Measurements from ENCODE around the gene PUSL1.

The PUSL1 gene

DNA sequence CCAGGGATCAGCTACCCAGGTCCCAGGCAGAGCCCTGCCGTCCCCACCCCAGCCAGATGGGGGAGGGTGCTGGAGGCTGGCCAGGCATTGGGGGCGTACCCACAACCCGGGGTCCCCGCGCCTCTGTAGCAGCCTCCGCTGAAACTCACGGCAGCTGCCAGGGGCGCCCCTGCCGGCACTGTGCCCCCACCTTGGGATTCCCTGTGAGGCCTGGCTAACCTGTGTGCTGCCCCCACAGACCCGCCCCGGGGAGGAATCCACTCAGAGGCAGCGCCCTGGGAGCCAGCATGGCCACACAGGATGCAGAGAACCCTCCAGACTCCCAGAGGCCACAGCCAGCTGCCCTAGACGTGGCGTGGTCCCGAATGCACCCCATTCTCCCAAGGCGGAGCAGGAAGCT lies 37.0 kb downstream of the PUSL1 start:
- no peak overlapping the region for H3K18ac ChIP-seq (ENCODE audit: low read length)
- no peak overlapping the region for H2BK15ac ChIP-seq (ENCODE audit: low read length)
- H2AFZ ChIP-seq (ENCODE audit: low read length): no peak overlapping the region
- H4K8ac ChIP-seq (ENCODE audit: low read depth, low read length): no peak overlapping the region
- peaks cover 13 to 15% of the 10 kb centered on the region in 2 donors for H3K4me1 ChIP-seq (ENCODE audit: control insufficient read depth in 2 of 2, insufficient read depth in 1 of 2, low read depth in 1 of 2, low read length in 2 of 2)
- no peak overlapping the region for H2BK5ac ChIP-seq (ENCODE audit: low read length)
- no peak overlapping the region for H2BK120ac ChIP-seq (ENCODE audit: low read depth, low read length)
- DNase-seq (ENCODE audit: low spot score): no peak
- H3K36me3 ChIP-seq (replicated peaks in 1 of 2; ENCODE audit: control insufficient read depth in 2 of 2, insufficient read depth in 2 of 2, low read length in 2 of 2): peaks cover 11 to 17% of the 10 kb centered on the region in 2 donors
- no peak overlapping the region for H3K4ac ChIP-seq (ENCODE audit: low read length)
- H3K27ac ChIP-seq (replicated peaks; ENCODE audit: low read length): no peak overlapping the region
- H2BK12ac ChIP-seq (ENCODE audit: low read length): no peak overlapping the region
- no peak overlapping the region for H3K14ac ChIP-seq (ENCODE audit: low read length)
- H4K91ac ChIP-seq (ENCODE audit: low read depth, low read length, poor library complexity): no peak overlapping the region
- peaks cover 37% of the 10 kb centered on the region for H3K79me1 ChIP-seq (ENCODE audit: low read depth, low read length)
- peak overlapping the region; percentile 5 for H2AK5ac ChIP-seq (ENCODE audit: low read depth, low read length)
- H3K27me3 ChIP-seq (ENCODE audit: control insufficient read depth in 3 of 3, insufficient read depth in 3 of 3, low read depth in 1 of 3, low read length in 3 of 3): no peaks in the 10 kb centered on the region
- H3K9ac ChIP-seq (ENCODE audit: low read depth, low read length, poor library complexity): no peak overlapping the region
- H3K9me3 ChIP-seq (replicated peaks in 1 of 2; ENCODE audit: control insufficient read depth in 2 of 2, insufficient read depth in 1 of 2, low read depth in 1 of 2, low read length in 2 of 2): peaks cover 0 to 9% of the 10 kb centered on the region in 2 donors
- peak overlapping the region; percentile 73 for H3K23ac ChIP-seq (ENCODE audit: low read depth, low read length, poor library complexity)
- no peak overlapping the region for H3K4me3 ChIP-seq (ENCODE audit: low read length in 2 of 2)
- H3K4me2 ChIP-seq (ENCODE audit: insufficient read depth, low read length, poor library complexity, severe bottlenecking): no peak overlapping the region
- no CpG with 5 or more reads among the region's 16 CpGs for WGBS, 2 donors (ENCODE audit: extremely low coverage in 2 of 2, insufficient read length in 2 of 2, insufficient replicate concordance in 1 of 2)

DNA sequence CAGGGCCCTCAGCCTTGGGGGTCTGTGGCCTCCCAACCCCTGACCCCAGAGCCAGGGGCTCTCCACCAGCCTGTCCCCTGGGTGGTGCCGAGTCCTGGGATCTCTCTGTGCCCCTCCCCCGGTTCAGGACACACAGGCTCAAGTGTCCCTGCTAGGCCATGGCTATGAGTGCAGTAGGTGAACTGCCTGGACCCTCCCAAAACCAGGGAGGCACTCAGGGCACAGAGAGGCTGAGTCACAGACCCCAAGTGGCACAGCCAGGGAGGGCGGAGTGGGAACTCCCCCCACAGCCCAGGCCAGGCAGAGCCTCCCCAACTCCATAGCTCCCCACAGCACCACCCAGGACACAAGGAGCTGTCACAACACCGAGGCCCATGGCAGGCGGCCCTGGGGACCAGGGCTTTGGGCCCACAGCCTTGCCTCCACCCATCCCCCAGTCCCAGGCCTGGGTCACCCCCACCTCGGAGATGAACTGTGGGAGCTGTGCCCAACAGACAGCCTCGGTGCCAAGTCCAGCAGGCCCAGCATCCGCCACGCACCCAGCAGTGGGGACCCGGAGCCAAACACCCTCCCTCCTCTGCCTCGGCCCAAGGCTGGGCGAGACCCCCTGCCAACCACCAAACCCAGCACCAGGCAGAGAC lies 37.6 kb downstream of the PUSL1 start:
- Histone ChIP-seq H2BK5ac (ENCODE audit: low read length) (no peak overlapping the region), H3K4ac (ENCODE audit: low read length) (no peak overlapping the region), H3K4me2 (ENCODE audit: insufficient read depth, low read length, poor library complexity, severe bottlenecking) (no peak overlapping the region), H3K79me1 (ENCODE audit: low read depth, low read length) (peaks cover 37% of the 10 kb centered on the region), H3K9ac (ENCODE audit: low read depth, low read length, poor library complexity) (peak overlapping the region; percentile 4), H2BK12ac (ENCODE audit: low read length) (peak overlapping the region; percentile 41), H2BK15ac (ENCODE audit: low read length) (no peak overlapping the region), H3K23ac (ENCODE audit: low read depth, low read length, poor library complexity) (peak overlapping the region; percentile 73), H3K27ac (replicated peaks; ENCODE audit: low read length) (no peak overlapping the region), H3K36me3 (replicated peaks in 1 of 2; ENCODE audit: control insufficient read depth in 2 of 2, insufficient read depth in 2 of 2, low read length in 2 of 2) (peaks cover 6 to 11% of the 10 kb centered on the region in 2 donors), H2BK120ac (ENCODE audit: low read depth, low read length) (no peak overlapping the region), H3K14ac (ENCODE audit: low read length) (no peak overlapping the region), H4K91ac (ENCODE audit: low read depth, low read length, poor library complexity) (no peak overlapping the region), H3K27me3 (ENCODE audit: control insufficient read depth in 3 of 3, insufficient read depth in 3 of 3, low read depth in 1 of 3, low read length in 3 of 3) (no peaks in the 10 kb centered on the region), H3K18ac (ENCODE audit: low read length) (no peak overlapping the region), H2AK5ac (ENCODE audit: low read depth, low read length) (peak overlapping the region; percentile 5), H2AFZ (ENCODE audit: low read length) (no peak overlapping the region), H4K8ac (ENCODE audit: low read depth, low read length) (no peak overlapping the region), H3K4me1 (ENCODE audit: control insufficient read depth in 2 of 2, insufficient read depth in 1 of 2, low read depth in 1 of 2, low read length in 2 of 2) (peaks cover 12 to 13% of the 10 kb centered on the region in 2 donors), H3K9me3 (replicated peaks in 1 of 2; ENCODE audit: control insufficient read depth in 2 of 2, insufficient read depth in 1 of 2, low read depth in 1 of 2, low read length in 2 of 2) (peaks cover 0 to 5% of the 10 kb centered on the region in 2 donors), H3K4me3 (ENCODE audit: low read length in 2 of 2) (no peak overlapping the region)
- WGBS, 2 donors (ENCODE audit: extremely low coverage in 2 of 2, insufficient read length in 2 of 2, insufficient replicate concordance in 1 of 2): no CpG with 5 or more reads among the region's 12 CpGs
- DNase-seq (ENCODE audit: low spot score): no peak

DNA sequence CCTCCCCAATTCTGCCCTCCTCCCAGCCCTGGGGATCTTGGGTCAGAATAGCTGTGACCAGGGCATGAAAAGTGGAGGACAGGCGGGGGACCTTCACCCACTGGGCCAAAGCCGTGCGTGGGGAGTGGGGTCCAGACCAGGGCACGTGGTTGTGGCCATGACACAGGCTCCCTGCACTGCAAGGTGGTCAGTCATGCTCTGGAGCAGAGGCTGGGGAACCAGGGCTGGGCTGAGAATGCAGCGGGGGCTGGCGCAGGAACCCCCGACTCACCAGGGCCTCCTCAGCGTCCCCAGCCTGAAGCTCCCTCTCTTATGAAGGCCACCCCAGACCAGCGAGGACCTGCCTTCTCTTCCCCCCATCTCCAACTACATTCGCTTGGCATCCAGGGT lies 38.1 kb downstream of the PUSL1 start:
- H2BK15ac ChIP-seq (ENCODE audit: low read length): no peak overlapping the region
- no peak overlapping the region for H3K4ac ChIP-seq (ENCODE audit: low read length)
- H2BK120ac ChIP-seq (ENCODE audit: low read depth, low read length): no peak overlapping the region
- H3K4me3 ChIP-seq (ENCODE audit: low read length in 2 of 2): no peak overlapping the region
- no CpG with 5 or more reads among the region's 10 CpGs for WGBS, 2 donors (ENCODE audit: extremely low coverage in 2 of 2, insufficient read length in 2 of 2, insufficient replicate concordance in 1 of 2)
- H3K23ac ChIP-seq (ENCODE audit: low read depth, low read length, poor library complexity): peak overlapping the region; percentile 55
- peaks cover 34% of the 10 kb centered on the region for H3K79me1 ChIP-seq (ENCODE audit: low read depth, low read length)
- H3K4me1 ChIP-seq (ENCODE audit: control insufficient read depth in 2 of 2, insufficient read depth in 1 of 2, low read depth in 1 of 2, low read length in 2 of 2): peaks cover 14 to 15% of the 10 kb centered on the region in 2 donors
- no peak overlapping the region for H2BK5ac ChIP-seq (ENCODE audit: low read length)
- no peak overlapping the region for H2AFZ ChIP-seq (ENCODE audit: low read length)
- H3K27me3 ChIP-seq (ENCODE audit: control insufficient read depth in 3 of 3, insufficient read depth in 3 of 3, low read depth in 1 of 3, low read length in 3 of 3): no peaks in the 10 kb centered on the region
- H2AK5ac ChIP-seq (ENCODE audit: low read depth, low read length): peak overlapping the region; percentile 5
- H3K36me3 ChIP-seq (replicated peaks in 1 of 2; ENCODE audit: control insufficient read depth in 2 of 2, insufficient read depth in 2 of 2, low read length in 2 of 2): peaks cover under 1 to 6% of the 10 kb centered on the region in 2 donors
- H4K91ac ChIP-seq (ENCODE audit: low read depth, low read length, poor library complexity): no peak overlapping the region
- no peak overlapping the region for H3K14ac ChIP-seq (ENCODE audit: low read length)
- no peak overlapping the region for H3K18ac ChIP-seq (ENCODE audit: low read length)
- peak overlapping the region; percentile 4 for H3K9ac ChIP-seq (ENCODE audit: low read depth, low read length, poor library complexity)
- no peaks in the 10 kb centered on the region for H3K9me3 ChIP-seq (replicated peaks in 1 of 2; ENCODE audit: control insufficient read depth in 2 of 2, insufficient read depth in 1 of 2, low read depth in 1 of 2, low read length in 2 of 2)
- no peak overlapping the region for H3K27ac ChIP-seq (replicated peaks; ENCODE audit: low read length)
- DNase-seq (ENCODE audit: low spot score): no peak
- H2BK12ac ChIP-seq (ENCODE audit: low read length): peak overlapping the region; percentile 41
- no peak overlapping the region for H3K4me2 ChIP-seq (ENCODE audit: insufficient read depth, low read length, poor library complexity, severe bottlenecking)
- no peak overlapping the region for H4K8ac ChIP-seq (ENCODE audit: low read depth, low read length)

DNA sequence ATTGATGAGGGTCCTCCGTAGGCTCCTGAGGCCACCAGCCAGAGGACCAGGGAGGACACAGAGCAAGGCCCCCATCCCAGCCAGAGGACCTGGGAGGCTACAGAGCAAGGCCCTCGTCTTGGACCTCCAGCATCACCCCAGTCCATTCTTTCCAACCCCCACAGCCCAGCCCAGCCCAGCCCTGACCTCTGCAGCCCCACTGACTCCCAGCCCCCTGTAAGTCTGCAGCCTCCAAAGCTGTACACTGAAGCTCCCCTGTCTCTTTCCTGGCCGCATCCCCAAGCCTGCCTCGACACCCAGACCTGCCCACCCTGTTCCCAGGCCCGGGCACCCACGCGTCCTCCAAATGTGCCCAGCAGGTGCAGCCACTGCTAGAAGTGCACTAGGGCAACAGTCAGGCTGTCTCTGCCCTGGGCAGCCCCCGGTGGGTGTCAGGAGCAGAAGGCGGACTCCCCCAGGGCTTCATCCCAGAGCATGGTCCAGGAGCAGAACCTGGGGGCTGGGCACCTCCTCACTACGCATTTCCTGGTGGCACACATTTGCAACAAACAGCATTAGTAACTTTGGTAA lies 38.7 kb downstream of the PUSL1 start:
- H3K9me3 ChIP-seq (replicated peaks in 1 of 2; ENCODE audit: control insufficient read depth in 2 of 2, insufficient read depth in 1 of 2, low read depth in 1 of 2, low read length in 2 of 2): no peaks in the 10 kb centered on the region

More for the DNA sequence above, 38.7 kb downstream of the PUSL1 start:
- Histone ChIP-seq H3K36me3 (replicated peaks in 1 of 2; ENCODE audit: control insufficient read depth in 2 of 2, insufficient read depth in 2 of 2, low read length in 2 of 2) (no peaks in the 10 kb centered on the region), H3K27ac (replicated peaks; ENCODE audit: low read length) (no peak overlapping the region), H4K8ac (ENCODE audit: low read depth, low read length) (no peak overlapping the region), H2BK12ac (ENCODE audit: low read length) (peak overlapping the region; percentile 4), H2AK5ac (ENCODE audit: low read depth, low read length) (no peak overlapping the region), H2BK5ac (ENCODE audit: low read length) (no peak overlapping the region), H4K91ac (ENCODE audit: low read depth, low read length, poor library complexity) (no peak overlapping the region), H3K4me3 (ENCODE audit: low read length in 2 of 2) (peak overlapping the region in 1 of 2 donors; percentile 96), H3K18ac (ENCODE audit: low read length) (no peak overlapping the region), H3K4ac (ENCODE audit: low read length) (no peak overlapping the region), H3K23ac (ENCODE audit: low read depth, low read length, poor library complexity) (peak overlapping the region; percentile 98), H3K4me2 (ENCODE audit: insufficient read depth, low read length, poor library complexity, severe bottlenecking) (no peak overlapping the region), H3K9ac (ENCODE audit: low read depth, low read length, poor library complexity) (peak overlapping the region; percentile 16), H3K14ac (ENCODE audit: low read length) (no peak overlapping the region), H2AFZ (ENCODE audit: low read length) (no peak overlapping the region), H3K27me3 (ENCODE audit: control insufficient read depth in 3 of 3, insufficient read depth in 3 of 3, low read depth in 1 of 3, low read length in 3 of 3) (no peaks in the 10 kb centered on the region), H3K4me1 (ENCODE audit: control insufficient read depth in 2 of 2, insufficient read depth in 1 of 2, low read depth in 1 of 2, low read length in 2 of 2) (peaks cover 19 to 21% of the 10 kb centered on the region in 2 donors), H2BK15ac (ENCODE audit: low read length) (peak overlapping the region; percentile 30), H2BK120ac (ENCODE audit: low read depth, low read length) (no peak overlapping the region), H3K79me1 (ENCODE audit: low read depth, low read length) (peaks cover 32% of the 10 kb centered on the region)
- WGBS, 2 donors (ENCODE audit: extremely low coverage in 2 of 2, insufficient read length in 2 of 2, insufficient replicate concordance in 1 of 2): no CpG with 5 or more reads among the region's 10 CpGs
- DNase-seq (ENCODE audit: low spot score): no peak
